KMS-11 (cell line): Measurements from ENCODE around the gene CAND2.

Source experiments
- H2AFZ ChIP-seq: fragments of 200-600 bp; sonication (generic); 2 replicates; pipeline ENCODE4 v1.6.1; 2016; ENCODE audit warnings: antibody characterized with exemption, mixed run types, low read depth
- H3K27ac ChIP-seq: fragments of 200-600 bp; sonication (generic); 2 replicates; pipeline ENCODE4 v1.6.1; 2016; ENCODE audit warnings: mild to moderate bottlenecking, mixed run types
- H3K27me3 ChIP-seq: fragments of 200-600 bp; sonication (generic); 2 replicates; pipeline ENCODE4 v1.6.1; 2017; ENCODE audit warnings: mild to moderate bottlenecking, low read depth, mixed run types, moderate library complexity; ENCODE audit not compliant: insufficient read depth
- H3K36me3 ChIP-seq: fragments of 200-600 bp; sonication (generic); 2 replicates; pipeline ENCODE4 v1.6.1; 2017; ENCODE audit warnings: mild to moderate bottlenecking, mixed run types; ENCODE audit not compliant: insufficient read depth
- H3K4me1 ChIP-seq: fragments of 200-600 bp; sonication (generic); 2 replicates; pipeline ENCODE4 v1.6.1; 2016; ENCODE audit warnings: mild to moderate bottlenecking, low read depth, mixed run types; ENCODE audit not compliant: poor library complexity, severe bottlenecking
- H3K4me2 ChIP-seq: fragments of 200-600 bp; sonication (generic); 2 replicates; pipeline ENCODE4 v1.7.0; 2016; ENCODE audit warnings: mild to moderate bottlenecking, mixed run types
- H3K4me3 ChIP-seq: fragments of 200-600 bp; sonication (generic); IDR thresholded peaks from 2 replicates; pipeline ENCODE4 v1.6.1; 2017; ENCODE audit warnings: low read depth, low read length, mixed read lengths; ENCODE audit not compliant: insufficient read depth
- H3K79me2 ChIP-seq: fragments of 200-600 bp; sonication (generic); 2 replicates; pipeline ENCODE4 v1.6.1; 2016; ENCODE audit warnings: low read depth, mixed run types; ENCODE audit not compliant: insufficient read depth
- H3K9ac ChIP-seq: fragments of 200-600 bp; sonication (generic); 2 replicates; pipeline ENCODE4 v1.6.1; 2016; ENCODE audit warnings: mild to moderate bottlenecking, mixed run types
- H4K20me1 ChIP-seq: fragments of 200-600 bp; sonication (generic); 2 replicates; pipeline ENCODE4 v1.6.1; 2016; ENCODE audit warnings: mild to moderate bottlenecking, mixed run types; ENCODE audit not compliant: insufficient read depth
- TF ChIP-seq, protein P1 (sequence below): fragments of 200-600 bp; sonication (generic); conservative IDR thresholded peaks from 2 replicates; pipeline ENCODE4 v1.6.1; 2017; ENCODE audit warnings: low read depth, mild to moderate bottlenecking, antibody characterized with exemption, low read length, moderate library complexity, mixed read lengths

The CAND2 gene

DNA sequence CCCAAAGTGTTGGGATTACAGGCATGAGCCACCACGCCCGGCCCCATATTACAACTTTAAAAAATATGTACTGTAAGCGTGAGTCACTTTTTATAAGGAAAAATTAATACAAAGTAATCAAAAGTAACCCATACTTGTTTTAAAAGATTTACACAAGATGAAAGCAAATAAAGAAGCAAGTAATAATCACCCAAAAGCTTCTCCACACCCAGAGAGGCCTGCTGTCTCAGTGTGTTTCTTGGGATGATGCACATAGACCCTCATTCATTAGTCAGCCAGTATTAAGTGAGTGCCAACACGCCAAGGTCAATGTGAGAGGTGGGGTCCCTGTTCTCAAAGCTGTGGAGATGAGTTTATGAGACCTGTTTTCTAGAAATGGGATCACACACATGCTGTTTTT lies 32.9 kb downstream of the CAND2 start:
- no peak overlapping the region for H3K27ac ChIP-seq
- no peaks in the 10 kb centered on the region for H3K4me1 ChIP-seq
- no peaks in the 10 kb centered on the region for H4K20me1 ChIP-seq
- no peak overlapping the region for H3K4me2 ChIP-seq
- H2AFZ ChIP-seq = no peak overlapping the region
- H3K27me3 ChIP-seq = no peaks in the 10 kb centered on the region
- H3K36me3 ChIP-seq = no peaks in the 10 kb centered on the region
- H3K4me3 ChIP-seq = no peak overlapping the region
- TF ChIP-seq, protein P1, sequence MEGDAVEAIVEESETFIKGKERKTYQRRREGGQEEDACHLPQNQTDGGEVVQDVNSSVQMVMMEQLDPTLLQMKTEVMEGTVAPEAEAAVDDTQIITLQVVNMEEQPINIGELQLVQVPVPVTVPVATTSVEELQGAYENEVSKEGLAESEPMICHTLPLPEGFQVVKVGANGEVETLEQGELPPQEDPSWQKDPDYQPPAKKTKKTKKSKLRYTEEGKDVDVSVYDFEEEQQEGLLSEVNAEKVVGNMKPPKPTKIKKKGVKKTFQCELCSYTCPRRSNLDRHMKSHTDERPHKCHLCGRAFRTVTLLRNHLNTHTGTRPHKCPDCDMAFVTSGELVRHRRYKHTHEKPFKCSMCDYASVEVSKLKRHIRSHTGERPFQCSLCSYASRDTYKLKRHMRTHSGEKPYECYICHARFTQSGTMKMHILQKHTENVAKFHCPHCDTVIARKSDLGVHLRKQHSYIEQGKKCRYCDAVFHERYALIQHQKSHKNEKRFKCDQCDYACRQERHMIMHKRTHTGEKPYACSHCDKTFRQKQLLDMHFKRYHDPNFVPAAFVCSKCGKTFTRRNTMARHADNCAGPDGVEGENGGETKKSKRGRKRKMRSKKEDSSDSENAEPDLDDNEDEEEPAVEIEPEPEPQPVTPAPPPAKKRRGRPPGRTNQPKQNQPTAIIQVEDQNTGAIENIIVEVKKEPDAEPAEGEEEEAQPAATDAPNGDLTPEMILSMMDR = no peak
- no peak overlapping the region for H3K9ac ChIP-seq
- no peaks in the 10 kb centered on the region for H3K79me2 ChIP-seq

DNA sequence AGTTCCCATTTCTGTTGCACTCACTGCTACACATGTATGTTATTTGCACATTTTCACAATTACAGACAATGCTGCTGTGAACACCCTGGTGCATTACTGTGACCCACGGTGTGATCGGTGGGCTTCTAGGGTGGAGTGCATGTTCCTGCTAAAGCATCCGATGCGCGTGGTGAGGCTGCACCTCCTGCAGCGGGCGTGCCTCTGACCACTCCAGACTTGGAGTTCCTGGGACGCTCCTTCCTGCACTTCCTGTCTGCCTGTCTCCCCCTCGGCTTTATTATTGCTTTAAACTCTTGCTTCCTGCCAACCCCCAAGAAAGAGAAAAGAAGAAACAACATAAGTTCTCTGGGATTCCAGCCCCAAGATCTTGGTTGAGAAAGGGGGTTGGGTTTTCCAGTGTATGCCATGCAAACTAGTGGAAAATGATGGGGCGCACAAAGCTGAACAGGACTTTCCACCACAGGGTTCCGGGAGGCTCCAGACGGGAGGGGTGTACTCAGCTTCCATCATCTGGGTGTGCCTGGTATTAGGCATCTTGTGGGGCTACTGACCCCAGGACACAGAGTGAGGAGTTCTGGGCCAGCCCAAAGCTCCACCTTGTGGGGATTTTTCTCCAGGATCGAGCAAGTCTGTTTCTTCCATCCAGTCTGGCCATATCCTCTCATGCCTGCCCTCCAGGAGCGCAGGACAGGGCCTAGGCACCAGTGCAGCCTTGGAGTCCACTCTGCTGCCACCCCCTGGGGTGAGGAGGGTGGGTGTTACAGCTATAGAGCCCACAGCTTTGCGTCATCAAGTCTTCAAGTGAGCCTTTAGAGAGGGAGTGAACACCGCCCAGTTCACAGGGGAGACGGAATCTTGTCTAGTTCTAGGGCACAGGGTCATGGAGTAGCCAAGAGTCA lies 33.7 kb downstream of the CAND2 start:
- H3K27me3 ChIP-seq = no peaks in the 10 kb centered on the region
- H3K4me3 ChIP-seq = no peak overlapping the region
- H3K79me2 ChIP-seq = no peaks in the 10 kb centered on the region
- no peak overlapping the region for H3K27ac ChIP-seq
- no peaks in the 10 kb centered on the region; the same call in 1 of the 2 replicates for H3K36me3 ChIP-seq
- H3K4me2 ChIP-seq = no peak overlapping the region
- no peak overlapping the region for H3K9ac ChIP-seq
- no peak overlapping the region for H2AFZ ChIP-seq
- TF ChIP-seq, protein P1 = no peak
- no peaks in the 10 kb centered on the region for H4K20me1 ChIP-seq
- no peaks in the 10 kb centered on the region for H3K4me1 ChIP-seq

DNA sequence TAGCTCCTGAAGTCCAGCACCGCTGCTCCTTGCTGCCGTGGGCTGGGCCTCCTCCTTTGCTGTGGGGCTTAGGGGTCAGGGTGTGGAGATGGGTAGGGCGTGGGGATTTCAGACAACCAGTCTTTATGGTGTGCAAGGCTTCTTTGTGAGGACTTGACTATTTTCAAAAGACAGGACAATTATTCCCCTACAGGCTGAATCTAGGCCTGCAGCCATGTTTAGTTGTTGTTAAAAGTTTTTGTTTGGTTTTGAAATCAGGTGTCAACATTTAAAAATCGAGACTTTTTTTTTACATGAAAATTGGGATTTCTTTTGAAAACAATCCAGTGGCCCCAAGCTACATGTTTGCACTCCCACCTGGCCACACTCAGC lies 34.3 kb downstream of the CAND2 start:
- no peak overlapping the region for H2AFZ ChIP-seq
- no peak overlapping the region for H3K27ac ChIP-seq
- H3K4me2 ChIP-seq = no peak overlapping the region
- no peak overlapping the region for H3K4me3 ChIP-seq
- no peaks in the 10 kb centered on the region for H3K79me2 ChIP-seq
- H3K9ac ChIP-seq = no peak overlapping the region
- H3K4me1 ChIP-seq = no peaks in the 10 kb centered on the region
- no peaks in the 10 kb centered on the region for H4K20me1 ChIP-seq
- no peaks in the 10 kb centered on the region for H3K27me3 ChIP-seq
- TF ChIP-seq, protein P1 = 0 out of 2 replicates have a peak, but pooled peaks have one; percentile 12
- no peaks in the 10 kb centered on the region; the same call in 1 of the 2 replicates for H3K36me3 ChIP-seq

DNA sequence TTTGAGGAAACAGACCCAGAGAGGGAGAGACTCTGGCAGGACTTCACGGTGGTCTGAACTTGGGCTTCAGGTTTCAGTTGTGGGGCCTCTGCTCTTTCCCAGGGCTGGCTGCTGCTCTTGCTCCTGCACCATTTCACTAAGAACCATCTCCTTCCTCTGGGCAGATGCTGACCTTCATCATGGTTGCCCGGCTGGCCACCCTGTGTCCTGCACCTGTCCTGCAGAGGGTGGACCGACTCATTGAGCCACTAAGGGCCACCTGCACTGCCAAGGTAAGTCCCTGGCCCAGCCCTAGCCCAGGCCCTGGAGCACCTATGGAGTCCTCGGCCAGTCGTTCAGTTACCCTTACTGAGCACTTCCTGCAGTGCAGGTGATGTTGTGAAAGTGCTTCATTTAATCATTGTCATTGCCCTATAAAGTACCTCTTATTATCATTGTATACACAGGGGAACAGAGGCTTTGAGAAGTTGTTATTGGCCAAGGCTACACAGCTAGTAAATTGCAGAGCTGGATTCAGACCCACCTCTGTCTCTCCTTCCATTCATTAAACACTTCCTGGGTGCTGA lies 34.9 kb downstream of the CAND2 start:
- Histone ChIP-seq H3K27ac (no peak overlapping the region; the same call in 1 of the 2 replicates), H4K20me1 (no peaks in the 10 kb centered on the region), H3K27me3 (no peaks in the 10 kb centered on the region), H3K4me1 (no peaks in the 10 kb centered on the region), H2AFZ (no peak overlapping the region), H3K79me2 (peaks cover 2% of the 10 kb centered on the region; the same call in 1 of the 2 replicates), H3K9ac (no peak overlapping the region), H3K4me3 (no peak overlapping the region), H3K4me2 (no peak overlapping the region), H3K36me3 (peaks cover 2% of the 10 kb centered on the region; the same call in 1 of the 2 replicates)
- TF ChIP-seq, protein P1 = no peak
